Right atrium auricular region (tissue), 2 donors: ENCODE measurements around the gene ESPL1. TPM values are rescaled to one million over a fixed set of nuclear protein-coding genes. Genes with fewer than 3 reads are reported as not detected.

Experiments
- DNase-seq: peaks from one replicate; pipeline ENCODE4 v3.0.0-alpha.2; 2019; ENCODE audit warnings: low spot score
- H3K27ac ChIP-seq, 2 donors: fragments of 200-600 bp; sonication (generic); 1 replicate in 1 of 2; 2 replicates in 1 of 2; pipeline ENCODE4 v1.5.1; 2016 to 2019
- H3K27me3 ChIP-seq, 2 donors: fragments of 200-600 bp; sonication (generic); one replicate each; pipeline versions ENCODE4 v1.5.1 to v1.6.0; 2017 to 2019
- H3K36me3 ChIP-seq: fragments of 200-600 bp; sonication (generic); one replicate; pipeline ENCODE4 v1.5.1; 2016
- H3K4me1 ChIP-seq, 2 donors: fragments of 200-600 bp; sonication (generic); one replicate each; pipeline versions ENCODE4 v1.5.1 to v1.6.0; 2017 to 2019
- H3K4me3 ChIP-seq, 2 donors: fragments of 200-600 bp; sonication (generic); 1 replicate in 1 of 2; 2 replicates in 1 of 2; pipeline ENCODE4 v1.5.1; 2017 to 2019; ENCODE audit warnings: mild to moderate bottlenecking in 1 of 2, moderate library complexity in 1 of 2
- H3K9me3 ChIP-seq, 2 donors: fragments of 200-600 bp; sonication (generic); one replicate each; pipeline ENCODE4 v1.5.1; 2019
- CTCF ChIP-seq, 2 donors: fragments of 200-600 bp; sonication (generic); IDR thresholded peaks; one replicate each; pipeline ENCODE4 v1.5.1; 2019; ENCODE audit warnings: antibody characterized with exemption in 2 of 2
- total RNA-seq, 2 donors: library from RNA; depleted of rRNA; stranded (reverse); fragments of >200 nt; gene quantifications; one replicate each; pipeline ENCODE4 v1.1.0, GENCODE V29; 2016

The ESPL1 gene
- total RNA-seq, 2 donors from 2014 or later = 0.12 to 0.59 TPM

GRCh38 chr12:53229454-53229853 is 38.6 kb upstream of the ESPL1 start:
- Histone ChIP-seq H3K27ac (no peak overlapping the region), H3K4me1 (peaks cover 0 to 48% of the 10 kb centered on the region in 2 donors), H3K36me3 (no peaks in the 10 kb centered on the region), H3K4me3 (no peak overlapping the region), H3K9me3 (no peaks in the 10 kb centered on the region), H3K27me3 (no peaks in the 10 kb centered on the region)
- TF ChIP-seq CTCF (IDR thresholded peaks at IDR 0.05) = no peak
- DNase-seq = no peak

DNA sequence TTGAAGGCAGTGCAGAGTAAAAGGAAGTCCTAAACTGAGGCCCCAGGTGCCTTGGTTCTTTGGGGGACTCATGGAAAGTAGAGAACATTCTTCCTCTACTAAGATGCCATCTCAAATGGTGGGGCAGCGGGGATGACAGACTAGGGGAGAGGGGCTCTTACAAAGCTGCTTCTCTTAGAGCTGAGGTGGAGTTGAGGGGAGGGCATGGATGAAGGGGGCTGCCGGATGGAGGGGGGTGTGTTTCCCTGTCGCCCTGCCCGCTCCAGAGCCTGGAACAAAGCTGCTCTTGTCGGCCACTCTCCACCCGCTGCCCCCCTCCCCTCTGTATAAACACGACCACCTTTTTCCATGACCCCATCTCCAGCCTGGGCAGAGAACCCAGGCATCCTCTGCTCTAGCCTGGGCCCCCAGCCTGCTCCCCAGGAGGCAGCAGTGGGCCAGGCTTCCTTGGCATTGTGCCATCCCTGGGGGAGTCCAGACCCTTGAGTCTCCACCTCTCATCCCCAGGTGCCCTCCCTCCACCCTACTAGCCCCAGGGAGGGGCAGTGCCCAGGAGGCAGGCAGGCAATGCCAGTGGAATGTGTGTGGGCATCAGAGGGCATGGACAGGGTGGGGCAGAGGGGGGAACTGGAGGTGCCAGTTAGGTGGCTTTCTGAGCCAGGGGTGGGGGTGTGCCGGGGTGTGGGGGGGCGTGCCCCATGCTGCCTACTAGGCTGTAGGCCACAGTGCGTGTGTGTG is 37.8 kb upstream of the ESPL1 start:
- Histone ChIP-seq H3K27ac (no peak overlapping the region), H3K9me3 (no peaks in the 10 kb centered on the region), H3K36me3 (no peaks in the 10 kb centered on the region), H3K4me3 (no peak overlapping the region), H3K4me1 (peaks cover 0 to 44% of the 10 kb centered on the region in 2 donors), H3K27me3 (no peaks in the 10 kb centered on the region)
- no peak for TF ChIP-seq CTCF (IDR thresholded peaks at IDR 0.05)
- no peak for DNase-seq

GRCh38 chr12:53231671-53231920 is 36.5 kb upstream of the ESPL1 start:
- Histone ChIP-seq H3K27me3 (no peaks in the 10 kb centered on the region), H3K27ac (peak overlapping the region; percentile 75 to 79), H3K36me3 (no peaks in the 10 kb centered on the region), H3K4me3 (peak overlapping the region; percentile 43 to 73), H3K9me3 (no peaks in the 10 kb centered on the region), H3K4me1 (peaks cover 0 to 44% of the 10 kb centered on the region in 2 donors)
- no peak for TF ChIP-seq CTCF (IDR thresholded peaks at IDR 0.05)
- no peak for DNase-seq

DNA sequence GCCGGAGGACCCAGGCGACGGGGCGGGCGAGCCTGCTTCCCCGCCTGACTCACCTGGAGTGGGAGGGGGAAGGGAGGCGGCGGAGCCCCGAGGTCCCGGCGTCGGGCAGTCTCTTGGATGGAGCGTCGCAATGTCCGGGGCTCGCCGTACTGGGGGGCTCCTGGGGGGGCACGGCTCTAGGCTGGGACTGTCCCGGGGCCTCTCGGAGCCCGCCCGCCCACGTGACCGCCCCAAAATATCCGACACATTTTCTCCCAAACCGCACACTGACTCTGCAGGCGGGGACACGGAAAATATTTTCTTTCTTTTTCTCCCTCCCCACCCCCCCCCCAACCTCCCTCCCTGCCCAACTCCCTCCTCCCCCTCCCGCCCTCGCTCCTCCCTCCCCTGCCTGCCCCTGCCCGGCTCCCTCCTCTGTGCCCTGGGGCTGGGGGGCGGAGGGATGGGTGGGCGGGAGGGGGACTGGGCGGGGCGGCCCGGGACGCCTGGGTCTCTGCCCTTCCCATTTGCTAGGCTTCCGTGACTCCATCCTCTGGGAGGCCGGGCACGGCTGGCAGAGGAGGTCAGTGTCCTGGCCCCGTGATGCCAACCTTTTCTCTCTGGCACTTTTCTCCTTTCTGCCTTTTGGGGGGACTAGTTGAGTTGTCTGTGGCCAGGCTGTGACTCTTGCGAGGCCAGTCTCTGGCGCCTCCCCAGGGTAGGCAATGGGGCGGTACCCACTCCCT is 36.0 kb upstream of the ESPL1 start, which contains the start of gene RARG:
Gene RARG (minus strand): TSS at position 289 of the 725 bp plus-strand sequence. CDS start 4,664 bp downstream, outside the sequence.
- peak; percentile 75 for DNase-seq
- Histone ChIP-seq H3K9me3 (no peaks in the 10 kb centered on the region), H3K36me3 (no peaks in the 10 kb centered on the region), H3K27ac (peak within 1 kb of the TSS; percentile 75 to 79), H3K4me3 (peak within 1 kb of the TSS; percentile 43 to 73), H3K27me3 (no peaks in the 10 kb centered on the region), H3K4me1 (peaks cover 0 to 44% of the 10 kb centered on the region in 2 donors)
- TF ChIP-seq CTCF (IDR thresholded peaks at IDR 0.05) = no peak

- no peaks in the 10 kb centered on the region for H3K9me3 ChIP-seq
- peaks cover 0 to 44% of the 10 kb centered on the region in 2 donors for H3K4me1 ChIP-seq
- H3K36me3 ChIP-seq = no peaks in the 10 kb centered on the region
- H3K4me3 ChIP-seq = peak overlapping the region; percentile 43 to 73
- DNase-seq = no peak
- no peak for TF ChIP-seq CTCF (IDR thresholded peaks at IDR 0.05)
- no peaks in the 10 kb centered on the region for H3K27me3 ChIP-seq
- H3K27ac ChIP-seq = peak overlapping the region; percentile 75 to 79
Measured at GRCh38 chr12:53232646-53233461, 35.2 kb upstream of the ESPL1 start.
